ENCODE results near the gene SEPTIN10.
A peak's percentile ranks its signal among the peaks of the same experiment; 100 is the strongest.

Gene SEPTIN10

DNA sequence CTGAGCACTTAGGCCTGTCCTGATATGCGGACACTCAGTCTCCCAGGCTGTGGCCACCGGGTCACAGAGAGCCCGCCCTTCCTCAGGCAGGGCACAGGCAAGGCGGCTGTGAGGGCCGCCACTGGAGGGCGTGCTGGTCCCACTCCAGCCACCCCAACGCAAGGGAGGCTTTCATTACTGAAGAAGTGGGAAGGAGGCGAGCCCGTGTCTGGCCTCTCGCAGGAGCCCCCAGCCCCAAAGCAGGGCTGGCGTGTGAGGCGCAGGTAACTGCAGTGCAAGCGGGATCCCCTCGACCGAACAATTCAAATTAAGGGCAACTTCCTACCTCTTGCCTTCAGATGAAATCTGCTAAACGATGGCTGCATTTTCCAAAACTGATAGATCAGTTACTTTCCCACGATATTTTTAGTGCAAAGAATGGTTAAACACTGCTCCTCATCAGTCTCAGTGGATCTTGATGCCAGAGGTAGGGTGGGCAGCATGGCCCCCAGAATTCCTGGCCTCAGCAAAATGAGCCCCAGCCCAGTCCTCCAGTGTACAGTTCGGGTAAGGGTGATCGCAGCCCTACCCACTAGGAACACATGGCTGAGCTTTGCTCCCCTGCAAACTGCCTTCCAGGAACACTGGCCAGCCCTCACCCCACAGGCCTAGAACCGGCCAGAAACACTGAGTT lies 97.2 kb downstream of the SEPTIN10 start:
- Histone ChIP-seq H2BK12ac (ENCODE audit: low read length) (peak overlapping the region; percentile 73), H4K8ac (ENCODE audit: low read depth, low read length) (no peak overlapping the region), H3K4me3 (ENCODE audit: low read length in 2 of 2) (no peak overlapping the region), H4K91ac (ENCODE audit: low read depth, low read length, poor library complexity) (no peak overlapping the region), H2BK120ac (ENCODE audit: low read depth, low read length) (no peak overlapping the region), H3K23ac (ENCODE audit: low read depth, low read length, poor library complexity) (no peak overlapping the region), H3K18ac (ENCODE audit: low read length) (peak overlapping the region; percentile 54), H3K9me3 (replicated peaks in 1 of 2; ENCODE audit: control insufficient read depth in 2 of 2, insufficient read depth in 1 of 2, low read depth in 1 of 2, low read length in 2 of 2) (peaks cover 0 to 5% of the 10 kb centered on the region in 2 donors), H3K36me3 (replicated peaks in 1 of 2; ENCODE audit: control insufficient read depth in 2 of 2, insufficient read depth in 2 of 2, low read length in 2 of 2) (no peaks in the 10 kb centered on the region), H3K4me2 (ENCODE audit: insufficient read depth, low read length, poor library complexity, severe bottlenecking) (no peak overlapping the region), H3K4ac (ENCODE audit: low read length) (no peak overlapping the region), H2BK15ac (ENCODE audit: low read length) (no peak overlapping the region), H3K14ac (ENCODE audit: low read length) (no peak overlapping the region), H3K9ac (ENCODE audit: low read depth, low read length, poor library complexity) (no peak overlapping the region), H3K27me3 (ENCODE audit: control insufficient read depth in 3 of 3, insufficient read depth in 3 of 3, low read depth in 1 of 3, low read length in 3 of 3) (peaks cover 0 to 23% (median 0%) of the 10 kb centered on the region in 3 experiments), H2AK5ac (ENCODE audit: low read depth, low read length) (peak overlapping the region; percentile 40), H3K4me1 (ENCODE audit: control insufficient read depth in 2 of 2, insufficient read depth in 1 of 2, low read depth in 1 of 2, low read length in 2 of 2) (peaks cover 0 to 5% of the 10 kb centered on the region in 2 donors), H3K27ac (replicated peaks; ENCODE audit: low read length) (no peak overlapping the region), H3K79me1 (ENCODE audit: low read depth, low read length) (peaks cover 4% of the 10 kb centered on the region), H2BK5ac (ENCODE audit: low read length) (no peak overlapping the region), H2AFZ (ENCODE audit: low read length) (peak overlapping the region; percentile 68)
- WGBS, 2 donors (ENCODE audit: extremely low coverage in 2 of 2, insufficient read length in 2 of 2, insufficient replicate concordance in 1 of 2): no CpG with 5 or more reads among the region's 20 CpGs
- peak; percentile 54 for DNase-seq (ENCODE audit: low spot score)

DNA sequence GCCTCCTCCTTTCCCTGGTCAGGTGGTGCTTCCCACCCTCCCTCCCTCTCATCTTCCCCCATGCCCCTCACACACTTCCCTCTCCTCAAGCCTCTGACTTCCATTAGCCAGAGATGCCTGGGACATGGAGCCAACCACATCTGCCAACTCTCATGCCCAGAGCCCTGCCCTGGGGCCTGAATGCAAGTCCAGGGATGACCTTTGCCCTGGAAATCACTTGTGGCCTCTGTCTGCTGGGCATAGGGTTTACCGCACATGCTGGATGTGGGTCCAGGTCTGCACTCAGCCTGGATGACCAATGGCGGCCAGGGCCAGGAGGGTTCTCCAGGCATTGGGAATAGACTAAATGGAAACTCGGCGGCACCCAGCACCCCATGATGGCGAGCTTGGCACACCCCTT lies 98.9 kb downstream of the SEPTIN10 start:
- Histone ChIP-seq H3K18ac (ENCODE audit: low read length) (peak overlapping the region; percentile 4), H2BK15ac (ENCODE audit: low read length) (peak overlapping the region; percentile 54), H3K4me3 (ENCODE audit: low read length in 2 of 2) (no peak overlapping the region), H3K27ac (replicated peaks; ENCODE audit: low read length) (no peak overlapping the region), H2AFZ (ENCODE audit: low read length) (no peak overlapping the region), H3K79me1 (ENCODE audit: low read depth, low read length) (peaks cover 4% of the 10 kb centered on the region), H3K27me3 (ENCODE audit: control insufficient read depth in 3 of 3, insufficient read depth in 3 of 3, low read depth in 1 of 3, low read length in 3 of 3) (peaks cover 0 to 29% (median 0%) of the 10 kb centered on the region in 3 experiments), H4K8ac (ENCODE audit: low read depth, low read length) (no peak overlapping the region), H3K23ac (ENCODE audit: low read depth, low read length, poor library complexity) (no peak overlapping the region), H3K14ac (ENCODE audit: low read length) (peak overlapping the region; percentile 72), H3K4ac (ENCODE audit: low read length) (no peak overlapping the region), H3K36me3 (replicated peaks in 1 of 2; ENCODE audit: control insufficient read depth in 2 of 2, insufficient read depth in 2 of 2, low read length in 2 of 2) (no peaks in the 10 kb centered on the region), H3K9me3 (replicated peaks in 1 of 2; ENCODE audit: control insufficient read depth in 2 of 2, insufficient read depth in 1 of 2, low read depth in 1 of 2, low read length in 2 of 2) (peaks cover 0 to 5% of the 10 kb centered on the region in 2 donors), H4K91ac (ENCODE audit: low read depth, low read length, poor library complexity) (no peak overlapping the region), H2BK12ac (ENCODE audit: low read length) (no peak overlapping the region), H2BK120ac (ENCODE audit: low read depth, low read length) (no peak overlapping the region), H3K4me2 (ENCODE audit: insufficient read depth, low read length, poor library complexity, severe bottlenecking) (no peak overlapping the region), H3K4me1 (ENCODE audit: control insufficient read depth in 2 of 2, insufficient read depth in 1 of 2, low read depth in 1 of 2, low read length in 2 of 2) (peaks cover 0 to 5% of the 10 kb centered on the region in 2 donors), H3K9ac (ENCODE audit: low read depth, low read length, poor library complexity) (peak overlapping the region; percentile 35), H2AK5ac (ENCODE audit: low read depth, low read length) (peak overlapping the region; percentile 81), H2BK5ac (ENCODE audit: low read length) (peak overlapping the region; percentile 26)
- no CpG with 5 or more reads among the region's 5 CpGs for WGBS, 2 donors (ENCODE audit: extremely low coverage in 2 of 2, insufficient read length in 2 of 2, insufficient replicate concordance in 1 of 2)
- no peak for DNase-seq (ENCODE audit: low spot score)

DNA sequence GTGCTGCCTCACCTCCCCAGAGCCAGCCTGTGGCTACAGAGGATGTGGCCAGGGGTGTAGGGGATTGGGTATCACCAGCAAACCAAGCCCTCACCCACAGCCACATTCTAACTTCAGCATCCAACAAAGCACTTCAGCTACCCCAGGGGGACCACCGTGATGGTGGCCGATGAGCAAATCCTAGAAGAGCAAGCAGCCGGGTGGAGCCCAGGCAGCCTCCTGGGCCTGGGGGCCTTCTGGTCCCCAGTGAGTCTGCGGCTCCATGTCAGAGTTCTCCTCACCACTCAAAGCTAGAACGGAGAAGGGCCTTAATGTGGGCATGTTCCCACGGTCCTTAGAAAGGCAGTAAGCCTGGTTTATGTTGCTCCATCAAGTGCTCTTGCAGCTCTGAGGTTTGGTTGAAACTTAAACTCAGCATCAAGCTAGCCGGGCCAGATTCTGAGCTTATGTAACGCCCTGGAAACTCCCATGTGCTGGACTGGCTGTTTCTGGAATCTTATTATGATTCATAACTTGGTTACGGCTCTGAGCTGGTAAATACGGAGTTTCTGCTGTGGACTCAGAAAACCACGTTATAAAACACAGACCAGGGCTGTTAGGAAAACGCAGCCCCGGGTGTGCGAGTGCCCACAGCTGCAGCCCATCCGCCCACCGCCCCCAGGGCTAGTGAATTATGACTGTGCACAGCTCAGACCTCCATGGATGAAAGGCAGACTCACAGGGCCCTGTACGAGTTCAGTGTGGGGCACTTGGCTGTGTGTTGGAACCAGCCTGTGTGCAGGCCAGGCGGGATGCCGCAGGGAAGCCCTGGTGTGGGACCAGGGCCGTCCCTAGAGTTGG lies 99.8 kb downstream of the SEPTIN10 start:
- no peak overlapping the region for H3K4ac ChIP-seq (ENCODE audit: low read length)
- no peak overlapping the region for H3K4me3 ChIP-seq (ENCODE audit: low read length in 2 of 2)
- WGBS, 2 donors (ENCODE audit: extremely low coverage in 2 of 2, insufficient read length in 2 of 2, insufficient replicate concordance in 1 of 2): no CpG with 5 or more reads among the region's 20 CpGs
- peak overlapping the region; percentile 7 for H2AK5ac ChIP-seq (ENCODE audit: low read depth, low read length)
- no peak overlapping the region for H4K91ac ChIP-seq (ENCODE audit: low read depth, low read length, poor library complexity)
- no peak overlapping the region for H2BK15ac ChIP-seq (ENCODE audit: low read length)
- peaks cover 4% of the 10 kb centered on the region for H3K79me1 ChIP-seq (ENCODE audit: low read depth, low read length)
- H4K8ac ChIP-seq (ENCODE audit: low read depth, low read length): no peak overlapping the region
- H2AFZ ChIP-seq (ENCODE audit: low read length): no peak overlapping the region
- peak overlapping the region; percentile 67 for H3K23ac ChIP-seq (ENCODE audit: low read depth, low read length, poor library complexity)
- peaks cover 0 to 29% (median 0%) of the 10 kb centered on the region in 3 experiments for H3K27me3 ChIP-seq (ENCODE audit: control insufficient read depth in 3 of 3, insufficient read depth in 3 of 3, low read depth in 1 of 3, low read length in 3 of 3)
- no peak overlapping the region for H2BK120ac ChIP-seq (ENCODE audit: low read depth, low read length)
- H3K18ac ChIP-seq (ENCODE audit: low read length): no peak overlapping the region
- no peaks in the 10 kb centered on the region for H3K4me1 ChIP-seq (ENCODE audit: control insufficient read depth in 2 of 2, insufficient read depth in 1 of 2, low read depth in 1 of 2, low read length in 2 of 2)
- H2BK12ac ChIP-seq (ENCODE audit: low read length): no peak overlapping the region
- DNase-seq (ENCODE audit: low spot score): no peak
- H3K9me3 ChIP-seq (replicated peaks in 1 of 2; ENCODE audit: control insufficient read depth in 2 of 2, insufficient read depth in 1 of 2, low read depth in 1 of 2, low read length in 2 of 2): peaks cover 2 to 5% of the 10 kb centered on the region in 2 donors
- no peak overlapping the region for H2BK5ac ChIP-seq (ENCODE audit: low read length)
- no peak overlapping the region for H3K14ac ChIP-seq (ENCODE audit: low read length)
- no peak overlapping the region for H3K4me2 ChIP-seq (ENCODE audit: insufficient read depth, low read length, poor library complexity, severe bottlenecking)
- no peak overlapping the region for H3K27ac ChIP-seq (replicated peaks; ENCODE audit: low read length)
- H3K9ac ChIP-seq (ENCODE audit: low read depth, low read length, poor library complexity): no peak overlapping the region
- no peaks in the 10 kb centered on the region for H3K36me3 ChIP-seq (replicated peaks in 1 of 2; ENCODE audit: control insufficient read depth in 2 of 2, insufficient read depth in 2 of 2, low read length in 2 of 2)

DNA sequence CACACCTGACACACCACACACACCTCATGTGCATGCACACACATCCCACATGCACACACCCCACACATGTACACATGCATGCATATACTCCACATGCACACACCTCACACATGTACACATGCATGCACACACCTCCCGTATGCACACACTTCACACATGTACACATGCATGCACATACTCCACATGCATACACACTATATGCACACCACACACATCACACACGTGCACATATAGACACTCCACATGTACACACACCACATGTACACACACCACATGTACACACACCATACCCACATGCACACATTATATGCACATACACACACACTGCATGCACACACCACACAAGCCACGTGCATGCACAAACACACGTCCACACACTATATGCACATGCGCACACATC lies 100.5 kb downstream of the SEPTIN10 start:
- peak overlapping the region; percentile 3 for H3K18ac ChIP-seq (ENCODE audit: low read length)
- no peaks in the 10 kb centered on the region for H3K36me3 ChIP-seq (replicated peaks in 1 of 2; ENCODE audit: control insufficient read depth in 2 of 2, insufficient read depth in 2 of 2, low read length in 2 of 2)
- peak overlapping the region in 1 of 2 donors; percentile 64 for H3K4me3 ChIP-seq (ENCODE audit: low read length in 2 of 2)
- H2BK5ac ChIP-seq (ENCODE audit: low read length): no peak overlapping the region
- H3K4me1 ChIP-seq (ENCODE audit: control insufficient read depth in 2 of 2, insufficient read depth in 1 of 2, low read depth in 1 of 2, low read length in 2 of 2): no peaks in the 10 kb centered on the region
- no peak overlapping the region for H2BK12ac ChIP-seq (ENCODE audit: low read length)
- H3K9ac ChIP-seq (ENCODE audit: low read depth, low read length, poor library complexity): peak overlapping the region; percentile 13
- H2BK120ac ChIP-seq (ENCODE audit: low read depth, low read length): no peak overlapping the region
- no peak overlapping the region for H3K27ac ChIP-seq (replicated peaks; ENCODE audit: low read length)
- H4K91ac ChIP-seq (ENCODE audit: low read depth, low read length, poor library complexity): no peak overlapping the region
- H3K4ac ChIP-seq (ENCODE audit: low read length): no peak overlapping the region
- no peak overlapping the region for H2BK15ac ChIP-seq (ENCODE audit: low read length)
- peak overlapping the region; percentile 1 for H3K23ac ChIP-seq (ENCODE audit: low read depth, low read length, poor library complexity)
- no peak overlapping the region for H4K8ac ChIP-seq (ENCODE audit: low read depth, low read length)
- H2AFZ ChIP-seq (ENCODE audit: low read length): no peak overlapping the region
- no peak overlapping the region for H2AK5ac ChIP-seq (ENCODE audit: low read depth, low read length)
- DNase-seq (ENCODE audit: low spot score): no peak
- no peak overlapping the region for H3K4me2 ChIP-seq (ENCODE audit: insufficient read depth, low read length, poor library complexity, severe bottlenecking)
- WGBS, 2 donors (ENCODE audit: extremely low coverage in 2 of 2, insufficient read length in 2 of 2, insufficient replicate concordance in 1 of 2): no CpG with 5 or more reads among the region's 5 CpGs
- peaks cover 0 to 29% (median 0%) of the 10 kb centered on the region in 3 experiments for H3K27me3 ChIP-seq (ENCODE audit: control insufficient read depth in 3 of 3, insufficient read depth in 3 of 3, low read depth in 1 of 3, low read length in 3 of 3)
- H3K79me1 ChIP-seq (ENCODE audit: low read depth, low read length): peaks cover 4% of the 10 kb centered on the region
- H3K9me3 ChIP-seq (replicated peaks in 1 of 2; ENCODE audit: control insufficient read depth in 2 of 2, insufficient read depth in 1 of 2, low read depth in 1 of 2, low read length in 2 of 2): peaks cover 2 to 5% of the 10 kb centered on the region in 2 donors
- no peak overlapping the region for H3K14ac ChIP-seq (ENCODE audit: low read length)
